Measurements from ENCODE around the gene SMIM5.
"Not testable (repeated sequence)": the region's sequence is repeated elsewhere in the genome, so short reads cannot be mapped to it uniquely, and the experiment has no call there.

SMIM5 gene

GRCh38 chr17:75632863-75633485 lies at the start of gene SMIM5:
SMIM5 (plus strand) TSS chr17:75633434; CDS start chr17:75640202, 6,768 bp downstream.
- DNase-seq = peak; percentile 49

- DNase-seq = no peak
Observed at GRCh38 chr17:75584849-75585175, 48.4 kb upstream of the SMIM5 start.

DNA sequence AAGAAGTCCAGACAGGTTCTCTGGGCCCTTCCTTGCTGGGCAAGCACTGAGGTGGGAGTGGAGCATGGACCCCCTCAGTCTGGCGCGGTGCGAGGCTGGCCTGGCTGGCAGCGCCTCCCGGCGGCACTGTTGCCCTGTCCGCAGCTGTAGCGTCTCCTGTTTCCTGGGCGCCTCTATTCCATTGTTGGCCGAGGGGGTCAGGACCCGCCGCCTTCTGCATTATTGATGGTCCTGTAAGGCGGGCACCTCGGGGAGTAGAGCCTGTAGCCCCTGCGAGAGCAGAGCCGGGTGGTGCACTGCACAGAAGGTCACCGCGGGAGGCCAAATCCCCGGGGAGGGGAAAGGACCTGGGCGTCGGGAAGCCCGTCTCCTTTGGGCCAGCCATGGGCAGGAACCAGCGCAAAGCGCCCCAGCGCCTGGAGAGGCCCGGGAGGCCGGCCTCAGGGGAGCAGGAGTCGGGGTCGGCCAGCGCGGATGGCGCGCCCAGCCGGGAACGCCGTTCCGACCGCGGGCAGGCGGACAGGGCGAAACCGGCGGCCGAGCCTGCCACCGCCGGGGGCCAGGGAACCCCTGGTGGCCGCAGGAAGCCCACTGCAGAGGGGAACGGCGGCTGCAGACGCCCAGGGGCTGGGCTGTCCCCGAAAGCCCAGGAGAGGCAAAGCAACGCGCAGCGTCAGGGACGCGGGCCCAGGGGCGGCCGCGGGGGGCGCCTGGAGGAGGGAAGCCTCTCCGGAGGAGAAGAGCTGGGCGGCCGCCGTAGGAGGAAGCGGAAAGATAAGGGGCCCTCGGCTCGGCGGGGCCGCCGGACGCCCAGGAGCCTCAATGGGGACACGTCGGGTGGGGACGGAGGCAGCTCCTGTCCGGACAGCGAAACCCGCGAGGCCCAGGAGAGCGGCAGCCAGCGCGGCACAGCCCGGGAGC lies 45.3 kb upstream of the SMIM5 start, which contains the start of gene MYO15B:
TSS of gene MYO15B (plus strand) at position 126 of the 921 bp plus-strand sequence. CDS start at position 384, 258 bp downstream.
- DNase-seq = no peak

DNA sequence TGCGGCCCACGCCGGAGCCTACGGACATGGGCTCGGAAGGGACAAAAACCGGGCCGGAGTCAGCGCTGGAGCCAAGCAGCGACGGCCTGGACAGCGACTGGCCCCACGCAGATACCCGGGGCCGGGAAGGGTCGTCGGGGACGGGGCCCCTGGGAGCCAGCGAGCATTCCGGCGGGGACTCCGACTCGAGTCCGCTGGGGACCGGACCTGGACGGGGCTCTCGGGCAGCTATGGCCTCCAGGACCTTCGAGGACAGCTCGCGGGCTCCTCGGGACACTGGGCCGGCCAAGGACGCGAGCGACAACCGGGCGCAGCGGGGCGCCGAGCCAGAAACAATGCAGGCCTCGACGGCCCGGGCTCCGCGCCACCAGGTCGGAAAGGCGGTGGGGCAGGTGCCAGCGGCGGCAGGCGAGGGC lies 44.6 kb upstream of the SMIM5 start:
- DNase-seq = peak; percentile 50

DNA sequence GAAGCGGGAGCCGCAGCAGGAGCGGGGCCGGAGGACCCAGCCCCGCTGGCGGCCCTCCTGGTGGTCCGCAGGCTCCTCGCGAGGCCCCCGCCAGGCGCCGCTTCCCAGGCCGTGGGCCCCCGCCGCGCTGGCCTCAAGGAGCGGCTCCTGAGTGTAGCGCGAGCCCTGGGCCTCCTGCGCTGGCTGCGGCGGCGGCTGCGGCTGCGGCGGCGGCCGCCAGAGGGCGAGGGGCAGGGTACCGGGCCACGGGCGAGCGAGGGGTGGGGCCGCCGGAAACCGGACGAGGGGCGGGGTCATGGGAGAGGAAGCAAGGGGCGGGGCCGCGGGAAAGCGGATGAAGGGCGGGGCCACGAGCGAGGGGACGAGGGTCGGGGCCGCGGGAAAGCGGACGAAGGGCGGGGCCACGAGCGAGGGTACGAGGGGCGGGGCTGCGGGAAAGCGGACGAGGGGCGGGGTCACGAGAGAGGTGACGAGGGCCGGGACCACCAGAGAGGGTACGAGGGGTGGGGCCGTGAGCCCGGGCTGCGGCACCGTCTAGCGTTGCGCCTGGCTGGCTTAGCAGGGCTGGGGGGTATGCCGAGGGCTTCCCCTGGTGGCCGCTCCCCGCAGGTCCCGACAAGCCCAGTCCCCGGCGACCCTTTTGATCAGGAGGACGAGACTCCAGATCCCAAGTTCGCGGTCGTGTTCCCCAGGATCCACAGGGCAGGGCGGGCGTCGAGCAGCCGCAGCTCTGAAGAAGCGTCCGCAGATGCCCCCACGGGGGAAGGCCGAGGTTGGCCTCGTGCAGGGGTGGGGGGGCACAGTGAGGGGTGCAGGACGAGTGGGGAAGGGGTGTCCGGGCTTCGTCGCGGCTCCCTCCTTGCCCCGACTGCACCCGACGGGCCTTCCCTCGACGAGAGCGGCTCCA lies 44.0 kb upstream of the SMIM5 start:
- DNase-seq = peak; percentile 78

- DNase-seq = peak; percentile 3
Observed at GRCh38 chr17:75589919-75590303, 43.3 kb upstream of the SMIM5 start.

- DNase-seq = no peak
Observed at GRCh38 chr17:75590314-75590761, 42.9 kb upstream of the SMIM5 start.

DNA sequence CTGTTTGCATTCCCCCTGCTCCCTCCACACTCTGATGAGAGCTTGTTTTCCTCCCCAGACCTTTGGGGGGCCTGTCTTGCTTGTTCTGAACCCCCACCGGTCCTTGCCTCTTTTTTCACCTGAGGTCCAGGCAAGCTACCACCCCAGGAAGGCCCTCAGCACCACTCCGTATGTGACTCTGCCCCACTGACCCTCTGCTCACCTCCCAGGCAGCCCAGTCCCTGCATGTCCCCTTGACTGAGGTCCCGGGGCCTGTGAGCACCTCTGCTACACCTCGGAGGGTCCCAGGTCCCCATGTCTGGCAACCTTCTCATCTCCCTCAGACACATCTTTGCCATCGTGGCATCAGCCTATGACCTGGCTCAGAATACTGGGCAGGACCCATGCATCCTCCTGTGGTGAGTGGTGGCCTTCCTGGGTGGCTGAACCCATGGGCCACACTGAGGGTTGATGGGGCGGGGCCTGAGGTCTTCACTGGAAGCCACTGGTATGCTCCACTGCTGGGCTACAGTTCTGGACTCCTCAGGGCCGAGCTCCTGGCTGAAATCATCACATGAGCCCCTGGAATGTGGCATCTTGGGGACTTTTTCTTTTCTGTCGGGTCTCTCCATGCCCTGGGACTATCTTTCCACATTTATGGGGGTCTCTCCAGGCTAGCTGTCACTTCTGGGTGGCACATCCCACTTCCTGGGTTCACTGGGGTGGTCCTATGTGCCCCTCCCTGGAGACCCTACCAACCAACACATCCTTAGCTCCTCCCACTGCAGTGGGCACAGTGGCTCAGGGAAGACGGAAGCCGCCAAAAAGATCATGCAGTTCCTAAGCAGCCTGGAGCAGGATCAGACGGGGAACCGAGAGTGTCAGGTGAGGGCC lies 42.1 kb upstream of the SMIM5 start:
- DNase-seq = no peak

DNA sequence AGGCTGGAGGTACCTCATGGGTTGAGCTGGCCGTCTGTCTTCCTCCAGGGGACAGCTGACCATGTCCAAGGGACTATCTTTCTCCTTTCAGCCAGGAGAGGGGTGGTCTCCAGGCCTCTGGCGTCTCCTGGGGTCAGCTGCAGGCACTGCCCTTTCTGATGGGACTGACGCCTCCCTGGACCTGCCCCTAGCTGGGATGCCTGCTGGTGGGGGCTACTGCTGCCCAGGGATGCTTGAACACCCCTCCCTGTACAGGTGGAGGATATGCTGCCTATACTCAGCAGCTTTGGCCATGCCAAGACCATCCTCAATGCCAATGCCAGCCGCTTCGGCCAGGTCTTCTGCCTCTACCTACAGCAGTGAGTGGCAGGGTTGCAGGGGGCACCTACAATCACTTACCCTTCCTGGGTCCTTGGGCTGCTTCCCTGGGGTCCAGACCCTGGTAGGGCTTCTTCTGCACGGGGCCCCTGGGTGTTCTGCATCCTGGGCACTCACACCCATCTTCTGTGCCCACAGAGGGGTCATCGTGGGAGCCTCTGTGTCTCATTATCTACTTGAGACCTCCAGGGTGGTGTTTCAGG lies 41.4 kb upstream of the SMIM5 start:
- no peak for DNase-seq

GRCh38 chr17:75592348-75593020 lies 40.8 kb upstream of the SMIM5 start:
- no peak for DNase-seq

- not testable (repeated sequence) for DNase-seq
Observed at GRCh38 chr17:75593430-75593829, 39.8 kb upstream of the SMIM5 start.

DNA sequence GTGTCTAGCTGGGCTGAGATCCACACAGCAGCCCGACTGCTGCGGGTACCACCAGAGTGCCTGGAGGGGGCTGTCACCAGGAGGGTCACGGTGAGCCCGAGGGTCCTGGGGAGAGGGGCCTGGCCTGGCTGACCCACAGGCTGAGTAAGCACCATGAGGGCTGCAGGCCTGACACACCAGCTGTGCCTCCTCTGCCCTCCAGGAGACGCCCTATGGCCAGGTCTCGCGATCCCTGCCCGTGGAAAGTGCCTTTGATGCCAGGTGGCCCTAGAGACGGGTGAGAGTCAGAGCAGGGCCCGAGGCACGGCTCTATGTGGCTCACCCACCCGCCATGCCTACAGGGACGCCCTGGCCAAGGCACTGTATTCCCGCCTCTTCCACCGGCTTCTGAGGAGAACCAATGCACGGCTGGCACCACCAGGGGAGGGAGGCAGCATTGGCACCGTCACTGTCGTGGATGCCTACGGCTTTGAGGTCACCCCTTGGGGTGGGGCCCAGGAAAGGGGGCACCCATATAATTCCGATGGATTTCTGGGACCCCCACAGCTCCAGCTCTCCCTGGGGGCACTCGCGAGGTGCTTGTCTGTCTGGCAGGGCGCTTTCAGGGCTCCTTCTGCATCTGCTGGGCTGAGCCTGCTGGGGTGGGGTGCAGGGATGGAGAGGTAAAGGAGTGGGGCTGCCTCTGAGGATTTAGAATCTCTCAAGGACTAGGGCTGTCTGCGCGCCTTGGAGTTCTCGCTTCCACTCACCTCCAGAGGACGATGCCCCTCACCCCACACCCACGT lies 38.5 kb upstream of the SMIM5 start:
- DNase-seq = no peak

GRCh38 chr17:75595284-75595919 lies 37.8 kb upstream of the SMIM5 start:
- no peak for DNase-seq

DNA sequence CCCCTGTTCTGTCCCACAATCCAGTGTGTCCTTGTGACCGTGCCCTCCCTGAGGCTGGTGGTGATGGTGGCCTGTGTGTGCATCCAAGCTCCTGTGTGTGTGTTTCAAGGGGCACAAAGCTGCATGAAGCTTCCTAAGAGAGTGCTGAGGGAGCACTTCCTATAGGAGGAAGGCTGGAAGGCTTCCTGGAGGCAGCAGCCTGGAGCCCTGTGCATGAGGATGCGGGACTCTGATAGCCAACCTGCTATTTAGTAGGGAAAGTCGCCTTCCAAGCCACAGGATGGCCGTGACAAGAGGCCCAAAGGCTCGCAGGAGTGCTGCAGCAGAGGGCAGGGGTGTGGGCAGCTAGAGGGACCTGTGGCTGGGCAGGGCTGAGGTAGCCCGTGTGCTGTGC lies 37.3 kb upstream of the SMIM5 start:
- no peak for DNase-seq

GRCh38 chr17:75596320-75597087 lies 36.7 kb upstream of the SMIM5 start:
- no peak for DNase-seq

DNA sequence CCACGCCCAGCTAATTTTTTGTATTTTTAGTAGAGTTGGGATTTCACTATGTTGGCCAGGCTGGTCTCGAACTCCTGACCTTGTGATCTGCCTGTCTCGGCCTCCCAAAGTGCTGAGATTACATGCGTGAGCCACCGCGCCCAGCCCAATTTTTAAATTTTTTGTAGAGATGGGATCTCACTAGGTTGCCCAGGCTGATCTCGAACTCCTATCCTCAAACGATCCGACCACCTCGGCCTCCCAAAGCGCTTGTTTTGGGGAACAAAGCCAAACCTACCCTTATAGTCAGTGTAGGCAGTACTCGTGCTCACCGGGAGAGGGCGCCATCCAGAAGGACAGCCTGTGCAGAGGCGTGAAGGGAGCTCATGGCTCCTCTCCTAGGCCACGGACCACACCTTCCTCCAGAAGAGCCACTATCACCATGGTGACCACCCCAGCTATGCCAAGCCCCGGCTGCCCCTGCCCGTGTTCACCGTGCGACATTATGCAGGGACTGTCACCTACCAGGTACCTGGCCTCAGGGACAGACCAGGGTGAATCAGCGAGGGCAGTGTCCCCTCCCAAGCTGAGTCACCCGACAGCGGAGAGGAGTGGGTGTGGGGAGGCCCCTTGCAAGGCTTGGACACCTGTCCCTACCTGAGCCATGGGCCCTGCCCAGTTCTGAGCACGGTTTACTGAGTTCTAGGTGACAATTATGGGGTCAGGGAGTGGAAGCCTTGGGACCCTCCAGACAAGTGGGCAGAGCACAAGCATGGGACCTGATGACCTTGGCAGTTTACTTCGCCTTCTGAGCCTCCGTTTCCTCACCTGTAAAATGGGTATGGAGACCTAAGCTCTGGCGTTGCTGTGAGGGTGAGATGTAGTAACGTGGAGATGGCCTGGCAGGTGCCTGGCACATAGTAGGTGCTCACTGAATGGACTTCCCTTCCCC lies 31.9 kb upstream of the SMIM5 start:
- DNase-seq = peak; percentile 50

DNA sequence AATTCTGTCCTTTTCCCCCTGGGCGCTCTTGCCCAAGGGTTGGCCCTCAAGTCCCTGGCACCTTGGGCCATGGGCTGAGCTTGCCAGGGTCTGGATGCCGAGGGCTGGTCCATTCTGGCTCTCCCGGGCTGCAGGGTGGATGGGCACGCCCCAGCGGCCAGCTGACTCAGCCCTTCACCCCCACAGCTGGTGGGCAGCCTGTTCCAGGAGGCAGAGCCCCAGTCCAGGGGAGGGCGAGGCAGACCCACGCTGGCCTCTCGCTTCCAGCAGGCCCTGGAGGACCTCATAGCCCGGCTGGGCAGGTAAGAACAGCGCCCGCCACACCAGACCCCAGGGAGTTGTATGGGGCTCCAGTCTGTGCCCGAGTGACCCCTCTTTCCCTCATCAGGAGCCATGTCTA lies 30.6 kb upstream of the SMIM5 start:
- no peak for DNase-seq

DNA sequence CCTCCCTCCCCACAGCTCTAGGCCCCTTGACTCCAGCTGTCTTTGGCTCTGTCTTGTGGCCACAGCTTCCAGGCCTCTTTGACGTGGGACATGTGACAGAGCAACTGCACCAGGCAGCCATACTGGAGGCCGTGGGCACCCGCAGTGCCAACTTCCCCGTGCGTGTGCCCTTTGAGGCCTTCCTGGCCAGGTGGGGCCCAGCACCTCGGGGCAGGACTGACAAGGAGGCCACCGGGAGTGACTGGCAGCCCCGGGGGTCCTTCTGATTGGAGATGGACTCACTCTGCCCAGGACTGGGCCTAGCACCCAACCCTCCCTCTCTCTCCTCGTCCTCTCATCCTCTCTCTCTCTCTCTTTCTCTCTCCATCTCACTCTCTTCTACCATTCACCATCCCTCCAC lies 30.1 kb upstream of the SMIM5 start:
- DNase-seq = no peak
